ENCODE measurements around the gene TRPM2.

GRCh38 chr21:44323591-44323990 is 29.8 kb upstream of the TRPM2 start:
- TF ChIP-seq POLR2A (IDR thresholded peaks at IDR 0.05; ENCODE audit: low read depth, low read length) = no peak
- no peak for TF ChIP-seq POLR2AphosphoS5 (IDR thresholded peaks at IDR 0.05; ENCODE audit: low read depth, low read length)
- no peak for TF ChIP-seq PAX5 (IDR thresholded peaks at IDR 0.05; ENCODE audit: insufficient read depth, low read length, severe bottlenecking)
